Panc1 (cell line): Measurements from ENCODE around the gene HOXA11. TPM values are rescaled to one million over a fixed set of nuclear protein-coding genes. Genes with fewer than 3 reads are reported as not detected.

Experiments
- ATAC-seq: fragments of 200-7000 bp; cut with Tn5 transposase; 2 replicates; pipeline ENCODE4 v1.9.1; 2020; ENCODE audit warnings: mild to moderate bottlenecking, moderate library complexity
- BruUV-seq: library from RNA; stranded (reverse); fragments of 400-500 nt; replicated peaks from 2 replicates; lab custom pipeline; 2021; lab: Mats Ljungman, UMichigan
- CTCF ChIA-PET: fragments of 300-600 bp; sonication (Branson Sonifier 250); formaldehyde crosslinking; loops from one replicate; lab custom pipeline; 2022; ENCODE audit warnings: antibody characterized with exemption; lab: Charles Lee
- POLR2A ChIA-PET: fragments of 300-600 bp; sonication (Branson Sonifier 250); formaldehyde crosslinking; loops from one replicate; lab custom pipeline; 2022; ENCODE audit warnings: antibody characterized with exemption; lab: Charles Lee
- DNase-seq: peaks from one replicate; pipeline ENCODE4 v3.0.0-alpha.2; 2010; ENCODE audit warnings: low read depth, low spot score
- H3K27ac ChIP-seq: 2 replicates; pipeline ENCODE4 v1.5.1; 2011; ENCODE audit warnings: mild to moderate bottlenecking, low read length, inconsistent platforms
- H3K27me3 ChIP-seq: fragments of 200-500 bp; sonication (Bioruptor generic); 2 replicates; pipeline ENCODE4 v1.6.0; 2014; ENCODE audit warnings: low read length, inconsistent platforms; ENCODE audit not compliant: control insufficient read depth, insufficient read depth
- H3K36me3 ChIP-seq: fragments of 200-500 bp; sonication (Bioruptor generic); 2 replicates; pipeline ENCODE4 v1.5.1; 2014; ENCODE audit warnings: inconsistent platforms, mild to moderate bottlenecking, low read length, moderate library complexity; ENCODE audit not compliant: control insufficient read depth, insufficient read depth
- H3K4me1 ChIP-seq: 2 replicates; pipeline ENCODE4 v1.5.1; 2011; ENCODE audit warnings: inconsistent platforms, mild to moderate bottlenecking, low read length, moderate library complexity; ENCODE audit not compliant: control insufficient read depth, insufficient read depth
- H3K4me3 ChIP-seq, 2 experiments: 2 replicates each; pipeline ENCODE4 v1.5.1; 2011 to 2012; ENCODE audit warnings: low read depth in 2 of 2, low read length in 2 of 2, mild to moderate bottlenecking in 2 of 2, inconsistent platforms in 1 of 2, moderate library complexity in 1 of 2
- H3K9me3 ChIP-seq: fragments of 200-500 bp; sonication (Bioruptor generic); 2 replicates; pipeline ENCODE4 v1.5.1; 2014; ENCODE audit warnings: low read depth, mild to moderate bottlenecking, inconsistent platforms, low read length, moderate library complexity; ENCODE audit not compliant: control insufficient read depth, insufficient read depth
- POLR2AphosphoS5 ChIP-seq: IDR thresholded peaks from 2 replicates; pipeline ENCODE4 v1.6.1; 2012; ENCODE audit warnings: mild to moderate bottlenecking, low read depth, low read length, moderate library complexity
- SIN3A ChIP-seq: IDR thresholded peaks from 2 replicates; pipeline ENCODE4 v1.6.1; 2012; ENCODE audit warnings: low read depth, mild to moderate bottlenecking, low read length, moderate library complexity, borderline replicate concordance; ENCODE audit not compliant: insufficient read depth
- TCF7L2 ChIP-seq: IDR thresholded peaks from 2 replicates; pipeline ENCODE4 v1.6.1; 2011; ENCODE audit warnings: mild to moderate bottlenecking, low read depth, low read length, inconsistent platforms
- in situ Hi-C: cut with HindIII; loops from 2 replicates; pipeline ENCODE4 v1.10.0; 2016; ENCODE audit warnings: low sequenced_read_pairs, low pct_unique_long_range_greater_than_20kb
- intact Hi-C: fragments of 100-400 bp; cut with micrococcal nuclease; formaldehyde crosslinking; loops from one replicate; pipeline ENCODE4 v1.10.0; 2022; ENCODE audit not compliant: unreplicated experiment
- total RNA-seq: library from RNA; stranded (reverse); gene quantifications from one replicate; pipeline ENCODE4 v1.2.1, GENCODE V29; 2021; ENCODE audit not compliant: unreplicated experiment
- TF ChIP-seq, protein P1 (sequence below), 2 experiments: IDR thresholded peaks; 2 replicates each; pipeline ENCODE4 v1.6.1; 2011 to 2012; ENCODE audit warnings: low read depth in 2 of 2, control low read depth in 1 of 2, low read length in 1 of 2, mild to moderate bottlenecking in 1 of 2, moderate library complexity in 1 of 2; ENCODE audit not compliant: insufficient read depth in 1 of 2
- TF ChIP-seq, protein P2 (sequence below): fragments of 450-650 bp; IDR thresholded peaks from 2 replicates; pipeline ENCODE4 v1.5.1; 2017; ENCODE audit warnings: mild to moderate bottlenecking

The HOXA11 gene
- total RNA-seq, 1 experiment from 2014 or later = 0.57 TPM

GRCh38 chr7:27204851-27205322 is 19.9 kb upstream of the HOXA11 start:
- Histone ChIP-seq H3K9me3 (no peaks in the 10 kb centered on the region), H3K27ac (no peak overlapping the region), H3K4me1 (peaks cover 13% of the 10 kb centered on the region; the same call in 1 of the 2 replicates), H3K27me3 (no peaks in the 10 kb centered on the region; the same call in 1 of the 2 replicates), H3K36me3 (no peaks in the 10 kb centered on the region), H3K4me3 (no peak overlapping the region)
- POLR2A ChIA-PET = no interaction called here
- BruUV-seq = no TSS peak
- no peak for ATAC-seq
- in situ Hi-C loops (no loop called here), intact Hi-C loops (no loop called here)
- no peak for TF ChIP-seq SIN3A
- TF ChIP-seq, protein P1, sequence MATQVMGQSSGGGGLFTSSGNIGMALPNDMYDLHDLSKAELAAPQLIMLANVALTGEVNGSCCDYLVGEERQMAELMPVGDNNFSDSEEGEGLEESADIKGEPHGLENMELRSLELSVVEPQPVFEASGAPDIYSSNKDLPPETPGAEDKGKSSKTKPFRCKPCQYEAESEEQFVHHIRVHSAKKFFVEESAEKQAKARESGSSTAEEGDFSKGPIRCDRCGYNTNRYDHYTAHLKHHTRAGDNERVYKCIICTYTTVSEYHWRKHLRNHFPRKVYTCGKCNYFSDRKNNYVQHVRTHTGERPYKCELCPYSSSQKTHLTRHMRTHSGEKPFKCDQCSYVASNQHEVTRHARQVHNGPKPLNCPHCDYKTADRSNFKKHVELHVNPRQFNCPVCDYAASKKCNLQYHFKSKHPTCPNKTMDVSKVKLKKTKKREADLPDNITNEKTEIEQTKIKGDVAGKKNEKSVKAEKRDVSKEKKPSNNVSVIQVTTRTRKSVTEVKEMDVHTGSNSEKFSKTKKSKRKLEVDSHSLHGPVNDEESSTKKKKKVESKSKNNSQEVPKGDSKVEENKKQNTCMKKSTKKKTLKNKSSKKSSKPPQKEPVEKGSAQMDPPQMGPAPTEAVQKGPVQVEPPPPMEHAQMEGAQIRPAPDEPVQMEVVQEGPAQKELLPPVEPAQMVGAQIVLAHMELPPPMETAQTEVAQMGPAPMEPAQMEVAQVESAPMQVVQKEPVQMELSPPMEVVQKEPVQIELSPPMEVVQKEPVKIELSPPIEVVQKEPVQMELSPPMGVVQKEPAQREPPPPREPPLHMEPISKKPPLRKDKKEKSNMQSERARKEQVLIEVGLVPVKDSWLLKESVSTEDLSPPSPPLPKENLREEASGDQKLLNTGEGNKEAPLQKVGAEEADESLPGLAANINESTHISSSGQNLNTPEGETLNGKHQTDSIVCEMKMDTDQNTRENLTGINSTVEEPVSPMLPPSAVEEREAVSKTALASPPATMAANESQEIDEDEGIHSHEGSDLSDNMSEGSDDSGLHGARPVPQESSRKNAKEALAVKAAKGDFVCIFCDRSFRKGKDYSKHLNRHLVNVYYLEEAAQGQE (IDR thresholded peaks at IDR 0.05; ENCODE audit: insufficient read depth in 1 of 2, low read depth in 2 of 2, low read length in 1 of 2) = no peak
- TF ChIP-seq, protein P2, sequence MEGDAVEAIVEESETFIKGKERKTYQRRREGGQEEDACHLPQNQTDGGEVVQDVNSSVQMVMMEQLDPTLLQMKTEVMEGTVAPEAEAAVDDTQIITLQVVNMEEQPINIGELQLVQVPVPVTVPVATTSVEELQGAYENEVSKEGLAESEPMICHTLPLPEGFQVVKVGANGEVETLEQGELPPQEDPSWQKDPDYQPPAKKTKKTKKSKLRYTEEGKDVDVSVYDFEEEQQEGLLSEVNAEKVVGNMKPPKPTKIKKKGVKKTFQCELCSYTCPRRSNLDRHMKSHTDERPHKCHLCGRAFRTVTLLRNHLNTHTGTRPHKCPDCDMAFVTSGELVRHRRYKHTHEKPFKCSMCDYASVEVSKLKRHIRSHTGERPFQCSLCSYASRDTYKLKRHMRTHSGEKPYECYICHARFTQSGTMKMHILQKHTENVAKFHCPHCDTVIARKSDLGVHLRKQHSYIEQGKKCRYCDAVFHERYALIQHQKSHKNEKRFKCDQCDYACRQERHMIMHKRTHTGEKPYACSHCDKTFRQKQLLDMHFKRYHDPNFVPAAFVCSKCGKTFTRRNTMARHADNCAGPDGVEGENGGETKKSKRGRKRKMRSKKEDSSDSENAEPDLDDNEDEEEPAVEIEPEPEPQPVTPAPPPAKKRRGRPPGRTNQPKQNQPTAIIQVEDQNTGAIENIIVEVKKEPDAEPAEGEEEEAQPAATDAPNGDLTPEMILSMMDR = no peak
- no peak for TF ChIP-seq TCF7L2
- TF ChIP-seq POLR2AphosphoS5 = no peak
- CTCF ChIA-PET = no interaction called here
- DNase-seq = no peak

DNA sequence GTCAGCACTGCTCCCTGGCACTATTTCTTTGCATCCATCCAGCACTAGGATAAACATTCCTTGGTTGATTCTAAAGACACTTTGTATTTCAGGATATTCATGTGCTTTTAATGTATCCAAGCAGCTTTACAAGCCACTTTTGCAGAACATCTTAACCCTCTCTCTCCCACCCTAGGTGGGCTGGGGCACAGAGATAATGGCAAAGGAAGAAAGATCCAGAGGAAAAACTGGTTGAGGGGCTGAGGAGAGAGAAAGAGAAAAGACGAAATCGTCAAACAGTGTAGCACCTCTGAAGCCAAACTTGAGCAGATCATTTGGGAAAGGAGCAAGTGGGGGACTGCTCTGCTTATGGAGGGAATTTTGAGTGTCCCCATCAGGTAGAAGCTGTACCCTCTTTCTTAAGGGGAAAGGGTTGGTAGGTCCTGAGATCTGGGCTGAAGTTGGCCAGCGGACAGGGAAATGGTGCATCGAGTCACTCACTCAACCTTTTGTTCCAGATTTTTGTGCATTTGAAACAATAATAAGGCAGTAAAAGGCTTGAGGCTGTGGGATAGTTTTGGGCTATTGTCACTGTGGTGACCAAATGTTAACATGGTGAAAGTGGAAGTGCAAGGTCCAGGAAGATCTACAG is 19.0 kb upstream of the HOXA11 start:
- ChIA-PET POLR2A (no interaction called here), CTCF (no interaction called here)
- H3K9me3 ChIP-seq = no peaks in the 10 kb centered on the region
- intact Hi-C loops = no loop called here
- no peak overlapping the region for H3K4me3 ChIP-seq
- H3K4me1 ChIP-seq = peaks cover 13% of the 10 kb centered on the region; the same call in 1 of the 2 replicates
- TF ChIP-seq POLR2AphosphoS5 = no peak
- TF ChIP-seq, protein P1 (IDR thresholded peaks at IDR 0.05; ENCODE audit: insufficient read depth in 1 of 2, low read depth in 2 of 2, low read length in 1 of 2) = no peak
- TF ChIP-seq, protein P2 = no peak
- no peak for TF ChIP-seq SIN3A
- TF ChIP-seq TCF7L2 = no peak
- H3K27ac ChIP-seq = no peak overlapping the region
- DNase-seq (no peak), ATAC-seq (no peak)
- H3K36me3 ChIP-seq = no peaks in the 10 kb centered on the region
- in situ Hi-C loops = no loop called here
- H3K27me3 ChIP-seq = no peaks in the 10 kb centered on the region; the same call in 1 of the 2 replicates
- BruUV-seq = no TSS peak
